GM19043 (cell line): ENCODE measurements around the gene CACNA1C.

Experiments used
- ATAC-seq: cut with Tn5 transposase; IDR thresholded peaks from one replicate; pipeline ENCODE4 v1.9.1; 2021; ENCODE audit warnings: low read depth; ENCODE audit not compliant: unreplicated experiment

Gene CACNA1C

GRCh38 chr12:2268471-2269286 lies 215.9 kb downstream of the CACNA1C start:
- ATAC-seq: no peak

GRCh38 chr12:2270846-2271245 lies 218.1 kb downstream of the CACNA1C start:
- ATAC-seq: no peak

DNA sequence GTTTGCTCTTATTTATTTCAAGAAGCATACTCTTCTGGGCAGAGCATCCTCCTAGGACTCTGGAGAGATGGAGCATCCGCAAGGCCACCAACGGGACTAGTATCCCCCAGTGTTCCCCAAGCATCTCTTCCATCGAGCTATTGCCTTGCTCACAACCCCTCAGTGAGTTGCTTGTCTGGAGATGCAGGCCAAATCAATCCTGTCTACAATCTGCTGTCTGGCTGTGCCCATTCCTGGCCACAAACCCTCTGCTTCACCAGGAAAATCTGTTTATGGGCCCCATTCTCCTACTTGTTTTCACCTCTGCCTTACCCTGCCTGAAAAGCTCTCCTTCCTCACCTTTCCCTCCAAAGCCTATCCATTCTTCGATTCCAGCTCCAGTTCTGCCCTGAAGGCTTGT lies 219.2 kb downstream of the CACNA1C start:
- no peak for ATAC-seq

GRCh38 chr12:2273288-2273687 lies 220.5 kb downstream of the CACNA1C start:
- no peak for ATAC-seq

GRCh38 chr12:2273751-2274150 lies 221.0 kb downstream of the CACNA1C start:
- no peak for ATAC-seq

- no peak for ATAC-seq
These were observed 221.9 kb downstream of the CACNA1C start for GRCh38 chr12:2274733-2275132.

- ATAC-seq: no peak
These were observed 223.7 kb downstream of the CACNA1C start for GRCh38 chr12:2276288-2277033.

GRCh38 chr12:2277492-2278155 lies 224.8 kb downstream of the CACNA1C start:
- no peak for ATAC-seq

DNA sequence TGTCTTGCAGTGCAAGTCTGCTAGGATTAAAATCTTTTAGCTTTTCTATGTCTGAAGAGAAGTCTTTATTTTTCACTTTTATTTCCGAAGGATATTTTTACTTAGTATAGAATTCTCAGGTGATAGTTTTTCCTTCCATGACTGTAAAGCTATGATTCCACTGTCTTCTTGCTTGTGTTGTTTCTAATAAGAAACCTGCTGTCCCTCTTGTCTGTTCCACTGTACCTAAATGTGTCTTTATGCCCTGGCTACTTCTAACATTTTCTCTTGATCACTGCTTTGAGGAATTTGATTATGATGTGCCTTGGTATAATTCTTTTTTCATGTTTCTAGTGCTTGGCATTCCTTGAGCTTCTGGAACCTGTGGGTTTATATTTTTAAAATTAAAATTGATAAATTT lies 228.7 kb downstream of the CACNA1C start:
- ATAC-seq: no peak

DNA sequence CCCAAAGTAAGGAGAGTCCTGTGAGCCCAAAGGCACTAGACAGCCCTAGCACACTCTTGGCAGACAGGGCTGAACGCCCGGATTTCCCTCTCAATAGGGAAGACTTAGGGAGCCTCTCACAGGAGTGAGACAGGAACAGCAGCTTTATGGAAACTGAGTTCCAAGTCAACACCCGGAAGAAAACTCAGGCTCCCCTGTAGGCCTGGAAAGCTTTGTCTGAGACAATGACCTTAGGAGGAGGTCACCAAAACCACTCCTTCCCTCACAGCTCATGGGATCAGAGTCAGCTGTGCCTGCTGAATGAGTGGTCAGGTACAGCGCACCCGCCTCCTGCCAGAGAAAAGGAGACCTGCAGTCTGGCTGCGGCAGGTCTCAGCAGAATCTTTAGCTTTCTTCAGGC lies 229.5 kb downstream of the CACNA1C start:
- ATAC-seq: no peak

DNA sequence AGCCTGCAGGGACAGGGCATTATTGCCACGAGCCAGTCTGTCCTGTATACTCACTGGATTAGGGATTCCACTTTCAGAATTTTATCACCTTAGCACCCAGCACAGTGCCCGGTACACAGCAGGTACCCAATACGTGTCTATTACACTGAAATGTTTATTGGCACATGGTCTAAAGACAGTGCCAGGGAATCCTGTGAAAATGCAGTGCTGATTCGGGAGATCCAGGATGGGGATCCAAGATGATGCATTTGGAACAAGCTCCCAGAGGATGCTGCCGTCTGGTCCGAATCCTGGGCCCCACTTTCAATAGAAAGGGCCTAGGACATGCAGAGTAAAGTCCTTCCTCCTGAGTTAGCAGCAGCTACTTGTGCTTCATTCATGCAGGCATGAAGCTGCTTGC lies 230.7 kb downstream of the CACNA1C start:
- ATAC-seq: no peak

DNA sequence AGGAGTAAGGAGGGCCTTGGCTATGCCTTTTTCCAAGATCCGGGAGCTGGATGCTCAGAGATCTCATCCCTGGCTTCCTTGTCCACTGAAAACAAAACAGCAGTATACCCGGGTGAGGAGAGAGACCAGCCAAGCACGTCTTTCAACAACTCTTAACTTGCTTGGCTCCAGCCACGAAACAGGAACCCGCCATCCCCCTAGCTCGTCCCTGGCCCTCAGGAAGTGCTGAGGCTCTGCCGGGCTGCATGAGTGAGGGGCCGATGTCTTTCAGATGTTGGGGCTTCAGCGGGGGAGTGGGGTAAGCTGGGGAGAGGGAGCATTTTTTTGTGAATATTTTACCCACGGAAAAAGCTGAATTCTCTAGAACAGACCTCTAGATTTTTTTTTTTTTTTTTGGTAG lies 231.1 kb downstream of the CACNA1C start:
- no peak for ATAC-seq

- no peak for ATAC-seq
These were observed 231.6 kb downstream of the CACNA1C start for GRCh38 chr12:2284321-2284813.

DNA sequence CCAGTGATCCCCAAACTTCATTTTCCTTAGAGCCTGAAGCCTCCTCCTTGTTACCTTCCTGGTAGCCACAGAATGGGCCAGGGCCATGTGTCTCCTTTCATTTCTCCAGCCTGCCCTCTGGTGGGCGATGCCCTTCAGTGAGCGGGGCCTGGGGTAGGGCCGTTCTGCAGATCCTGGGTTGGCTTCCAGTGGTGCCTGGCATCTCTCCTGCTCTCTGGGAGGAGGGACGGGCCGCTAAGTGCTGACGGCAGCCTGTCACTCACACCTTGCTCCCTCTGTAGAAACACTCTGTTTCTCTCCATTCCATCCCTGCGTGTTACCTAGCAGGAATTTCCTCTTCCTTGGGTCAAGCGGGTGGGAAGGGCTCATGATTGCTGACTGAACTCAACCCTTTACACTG lies 232.1 kb downstream of the CACNA1C start:
- no peak for ATAC-seq

DNA sequence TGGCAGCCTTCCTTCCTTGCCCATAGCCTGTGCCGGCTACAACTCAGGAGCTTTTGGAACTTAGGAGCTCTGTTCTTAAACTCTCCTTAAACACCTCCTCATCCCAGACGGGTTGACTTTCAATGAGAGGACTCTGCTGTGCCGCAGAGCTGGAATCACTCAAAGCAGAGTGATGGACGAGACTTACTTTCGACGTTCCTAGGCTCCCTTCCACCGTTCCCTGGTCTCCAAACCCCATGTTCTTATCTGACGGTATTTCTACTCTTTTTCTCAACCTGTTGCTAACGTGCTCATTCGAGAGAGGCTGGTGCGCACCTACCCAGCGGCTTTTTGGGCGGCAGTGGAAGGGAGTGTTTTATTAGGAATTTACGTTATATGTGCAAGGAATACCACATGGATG lies 232.7 kb downstream of the CACNA1C start:
- no peak for ATAC-seq

GRCh38 chr12:2286047-2286446 lies 233.3 kb downstream of the CACNA1C start:
- no peak for ATAC-seq

- no peak for ATAC-seq
These were observed 233.8 kb downstream of the CACNA1C start for GRCh38 chr12:2286461-2287131.

GRCh38 chr12:2287151-2287550 lies 234.4 kb downstream of the CACNA1C start:
- ATAC-seq: no peak

GRCh38 chr12:2287589-2287988 lies 234.8 kb downstream of the CACNA1C start:
- no peak for ATAC-seq

DNA sequence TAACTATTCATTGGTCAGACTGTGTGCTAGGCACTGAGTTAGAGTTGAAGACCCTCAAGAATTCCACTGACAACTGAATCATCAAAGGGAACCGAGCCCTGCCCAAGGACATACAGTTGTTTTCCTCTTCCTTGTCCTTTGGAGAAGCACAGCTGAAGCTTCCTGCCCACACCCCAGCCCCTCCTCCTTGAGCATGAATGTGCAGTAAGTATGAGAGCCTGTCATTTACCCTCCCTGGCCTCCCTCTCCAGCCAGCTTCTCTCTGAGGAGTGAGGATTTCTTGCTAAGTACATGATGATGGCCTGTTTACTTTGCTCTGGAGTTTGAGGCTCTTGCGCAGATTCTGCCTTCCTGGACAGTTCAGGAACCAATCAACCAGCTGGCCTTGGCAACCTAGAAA lies 235.2 kb downstream of the CACNA1C start:
- ATAC-seq: no peak

DNA sequence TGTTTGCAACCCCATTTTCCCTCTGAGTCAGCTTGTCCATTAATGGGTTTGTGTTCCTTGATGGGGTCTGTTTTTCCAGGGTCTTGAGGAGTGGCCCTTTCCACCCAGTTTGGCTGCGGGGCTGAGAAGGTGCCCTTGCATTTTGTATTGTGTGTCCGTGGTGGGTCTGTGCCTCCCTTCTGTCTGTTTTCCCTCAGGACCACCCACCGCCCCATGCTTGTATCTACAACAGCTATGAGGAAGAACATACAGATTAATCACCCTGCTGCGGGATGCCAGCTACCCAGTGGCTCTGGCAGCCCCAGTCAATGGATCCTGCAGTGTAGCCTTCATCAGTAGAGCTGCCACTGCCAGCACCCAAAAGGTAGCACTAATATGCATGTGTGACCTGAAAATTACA lies 235.7 kb downstream of the CACNA1C start:
- no peak for ATAC-seq
